NOMO-1 treated with dmso at 0.1 percent for 144 hours (cell line): Measurements from ENCODE around the gene KCNE3.
"Not testable (repeated sequence)": the region's sequence is repeated elsewhere in the genome, so short reads cannot be mapped to it uniquely, and the experiment has no call there.

Experiments
- DNase-seq: peaks from one replicate; lab custom pipeline; 2025; ENCODE audit not compliant: unreplicated experiment; lab: John Stamatoyannopoulos, UW

Gene KCNE3

DNA sequence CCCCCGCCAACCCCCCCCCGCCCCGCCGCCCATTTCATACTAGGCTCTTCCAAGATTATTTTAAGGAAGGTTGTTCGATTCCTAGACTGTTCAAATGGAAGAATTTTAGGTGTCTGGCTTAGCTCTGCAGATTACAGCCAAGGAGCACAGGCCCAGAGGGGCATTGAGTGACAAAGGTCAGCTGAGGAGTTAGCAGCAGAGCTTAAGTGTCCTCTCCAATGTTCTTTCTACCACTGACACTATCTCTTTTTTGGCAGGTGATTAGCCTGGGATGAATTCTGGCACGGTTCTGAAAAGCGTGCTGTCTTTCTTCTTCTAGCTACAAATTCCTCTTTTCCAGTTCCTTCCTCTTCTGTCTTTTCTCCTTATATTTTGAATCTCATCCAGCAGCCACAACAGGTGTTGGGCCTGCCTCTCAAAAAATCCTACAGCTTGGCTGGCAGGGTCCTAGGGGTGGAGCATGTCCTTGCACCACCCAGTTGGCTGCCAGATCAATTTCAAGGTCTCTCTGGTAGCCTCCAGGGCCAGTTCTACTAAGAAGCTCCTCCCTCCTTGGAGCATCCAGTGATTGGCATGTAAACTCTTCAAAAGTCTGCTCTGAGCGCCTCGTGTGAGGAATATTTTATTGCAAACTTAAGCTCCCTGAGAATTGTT is 23.0 kb downstream of the KCNE3 start:
- no peak for DNase-seq

DNA sequence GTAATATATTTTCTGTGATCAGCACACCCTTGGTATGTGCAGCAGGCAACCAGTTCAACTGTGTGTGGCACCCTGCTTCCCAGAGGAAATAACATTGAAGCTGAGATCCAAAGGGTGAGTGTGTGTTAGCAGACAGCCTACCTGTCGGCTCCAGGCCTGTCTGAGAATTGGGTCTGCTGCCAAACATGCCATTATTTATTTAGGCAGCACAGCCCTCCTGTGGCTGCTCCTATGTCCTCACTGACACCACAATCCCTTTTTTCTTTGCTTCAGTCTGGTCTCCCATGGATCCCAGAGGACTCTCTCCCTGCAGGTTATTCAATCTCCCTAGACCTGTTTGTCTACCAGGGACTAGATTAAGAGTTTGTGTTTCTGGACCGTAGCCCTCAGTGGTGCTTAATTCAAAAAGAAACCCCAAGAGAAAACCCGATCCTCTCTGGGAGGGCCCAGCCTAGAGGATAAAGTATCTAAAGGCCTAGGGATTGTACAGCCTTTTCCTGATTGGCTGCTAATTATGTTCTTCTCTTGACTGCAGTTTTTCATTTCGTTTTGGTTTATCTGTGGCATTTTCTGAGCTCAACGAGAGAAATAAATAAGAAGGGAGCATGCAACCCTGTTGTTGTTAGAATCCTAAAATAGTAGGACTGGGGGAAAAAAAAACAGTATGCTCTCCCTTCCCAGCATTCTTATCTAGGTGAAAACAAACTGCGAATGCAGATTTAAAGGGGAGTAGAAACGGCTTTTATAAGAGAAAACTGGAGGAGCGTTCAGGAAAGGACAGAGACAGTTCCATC is 24.1 kb downstream of the KCNE3 start:
- DNase-seq: no peak

DNA sequence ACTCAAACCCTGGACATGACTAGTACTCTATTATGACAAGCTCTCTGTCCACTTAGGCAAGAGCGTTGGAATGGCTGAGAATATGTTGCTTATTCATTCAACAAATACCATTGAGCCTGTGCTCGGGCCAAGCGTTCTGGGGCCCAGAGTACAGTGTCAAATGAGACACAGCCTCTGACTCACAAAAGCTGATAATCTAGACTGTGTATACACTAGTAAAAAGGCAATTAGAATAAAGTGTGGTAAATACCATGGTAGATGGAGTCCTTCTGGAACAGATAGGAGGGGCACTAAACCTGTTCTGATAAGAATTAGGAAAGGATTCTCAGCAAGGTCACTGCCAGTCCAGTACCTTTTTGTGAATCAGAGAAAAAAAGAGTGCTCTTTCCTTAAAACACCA is 24.7 kb downstream of the KCNE3 start:
- no peak for DNase-seq

DNA sequence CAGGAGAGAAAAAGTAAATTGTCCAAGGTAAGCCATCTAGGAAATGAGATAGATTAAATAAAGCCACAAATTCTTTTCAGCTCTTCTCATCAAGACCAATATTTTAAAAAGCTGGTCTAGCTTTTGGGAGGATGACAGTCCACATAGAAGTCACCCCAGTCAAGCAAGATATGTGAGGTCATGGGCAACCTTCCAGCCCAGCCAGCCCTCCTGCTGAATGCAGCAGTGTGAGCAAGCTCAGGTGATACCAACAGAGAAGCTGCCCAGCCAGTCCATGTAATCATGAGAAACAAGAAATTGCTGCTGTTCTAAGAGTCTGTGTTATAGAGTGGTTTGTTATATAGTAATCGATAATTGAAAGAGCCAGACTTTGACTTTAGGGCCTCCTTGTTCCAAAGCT is 28.7 kb downstream of the KCNE3 start:
- DNase-seq: no peak

DNA sequence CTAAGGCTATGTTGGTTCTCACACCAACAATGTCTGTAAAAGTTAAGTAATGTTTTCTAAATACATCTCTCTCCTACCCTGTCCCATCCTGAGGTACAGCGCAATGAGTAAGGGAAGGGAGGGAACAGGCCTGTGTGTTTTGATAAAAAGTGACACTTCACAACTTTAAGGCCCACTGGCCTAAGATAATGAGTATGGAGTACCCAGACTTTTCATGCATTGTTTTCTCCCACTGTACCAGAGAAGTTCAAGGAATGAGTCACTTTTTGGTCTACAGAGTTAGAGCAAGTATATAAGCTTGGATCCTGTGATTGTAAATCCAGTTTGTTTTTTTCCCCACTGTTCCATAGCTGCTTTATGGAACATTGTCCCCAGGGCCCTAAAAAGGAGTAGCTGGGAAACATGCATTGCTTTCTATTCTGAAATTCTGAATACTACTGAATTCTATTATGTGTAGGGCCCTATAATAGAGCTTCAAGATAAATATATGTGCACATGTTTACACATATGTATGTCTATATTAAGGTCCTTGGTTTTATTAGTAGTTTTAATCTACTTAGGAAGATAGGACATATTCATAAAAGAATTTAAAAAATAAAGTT is 29.8 kb downstream of the KCNE3 start:
- no peak for DNase-seq

DNA sequence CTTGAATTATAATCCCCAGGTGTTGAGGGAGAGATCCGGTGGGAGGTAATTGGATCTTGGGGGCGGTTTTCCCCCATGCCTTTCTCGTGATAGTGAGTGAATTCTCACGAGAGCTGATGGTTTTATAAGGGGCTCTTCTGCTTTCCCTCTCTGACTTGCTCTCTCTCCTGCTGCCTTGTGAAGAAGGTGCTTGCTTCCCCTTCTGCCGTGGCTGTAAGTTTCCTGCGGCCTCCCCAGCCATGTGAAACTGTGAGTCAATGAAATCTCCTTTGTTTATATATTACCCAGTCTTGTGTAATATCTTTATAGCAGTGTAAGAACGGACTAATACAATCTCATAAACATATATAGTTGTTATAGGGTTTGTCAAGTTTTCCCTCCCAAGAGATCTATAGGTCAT is 32.8 kb downstream of the KCNE3 start:
- peak; percentile 72 for DNase-seq

DNA sequence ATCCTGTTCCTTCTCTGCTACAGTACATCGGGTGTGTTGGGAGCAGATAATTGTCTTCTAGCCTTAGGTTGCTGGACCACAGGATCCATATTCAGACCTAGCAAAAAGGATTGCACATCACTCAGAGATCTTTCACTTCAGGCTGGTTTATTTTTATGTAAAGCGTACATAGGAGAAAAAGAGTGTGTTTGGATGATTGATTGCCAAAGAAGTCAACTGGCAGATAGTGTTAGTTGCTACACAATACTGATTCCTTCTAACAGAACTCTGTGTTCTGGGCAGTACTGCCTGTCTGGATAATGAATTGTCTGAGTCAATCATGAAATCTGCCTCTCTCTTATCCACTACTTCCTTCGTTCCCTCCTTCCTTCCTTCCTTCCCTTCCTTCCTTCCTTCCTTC is 38.1 kb downstream of the KCNE3 start:
- no peak for DNase-seq

DNA sequence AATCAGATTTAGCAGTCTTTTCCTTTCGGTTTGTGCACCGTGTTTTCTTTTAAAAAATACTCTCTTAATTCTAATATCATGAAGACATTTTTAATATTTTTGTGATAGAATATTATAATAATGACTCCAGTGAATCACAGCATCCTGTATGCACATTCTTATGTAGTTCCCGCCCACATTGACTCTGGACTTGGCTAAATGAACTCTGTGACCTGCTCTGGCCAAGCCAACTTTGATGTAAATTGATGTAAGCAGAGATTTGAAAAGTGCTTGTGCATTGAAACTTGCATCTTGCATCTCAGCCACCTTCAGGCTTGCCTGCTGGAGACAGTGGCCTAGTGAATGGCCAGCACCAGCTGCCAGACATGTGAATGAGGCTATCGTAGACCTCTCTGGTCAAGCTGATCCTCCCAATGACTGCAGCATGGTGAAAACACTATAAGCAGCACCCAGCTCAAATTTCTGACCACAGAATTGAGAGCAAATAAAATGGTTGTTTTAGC is 39.9 kb downstream of the KCNE3 start:
- no peak for DNase-seq

DNA sequence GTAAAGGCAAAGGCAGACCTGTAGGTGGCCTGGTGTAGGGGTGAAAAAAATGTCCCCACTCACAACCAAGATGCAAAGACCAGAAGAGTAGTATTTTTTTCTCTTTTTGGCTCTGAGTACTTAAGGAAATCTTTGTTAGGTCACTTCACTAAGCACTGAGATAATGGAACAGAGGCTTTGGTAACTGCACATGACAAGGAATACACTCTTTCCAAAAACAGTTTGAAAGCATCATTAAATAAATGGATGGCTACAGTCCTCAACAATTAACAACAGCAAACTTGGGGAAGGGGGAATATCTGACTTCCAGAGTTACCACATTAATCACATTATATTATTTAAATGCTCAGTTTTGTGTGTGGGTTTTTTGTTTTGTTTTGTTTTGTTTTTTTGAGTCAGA is 42.2 kb downstream of the KCNE3 start:
- DNase-seq: no peak

DNA sequence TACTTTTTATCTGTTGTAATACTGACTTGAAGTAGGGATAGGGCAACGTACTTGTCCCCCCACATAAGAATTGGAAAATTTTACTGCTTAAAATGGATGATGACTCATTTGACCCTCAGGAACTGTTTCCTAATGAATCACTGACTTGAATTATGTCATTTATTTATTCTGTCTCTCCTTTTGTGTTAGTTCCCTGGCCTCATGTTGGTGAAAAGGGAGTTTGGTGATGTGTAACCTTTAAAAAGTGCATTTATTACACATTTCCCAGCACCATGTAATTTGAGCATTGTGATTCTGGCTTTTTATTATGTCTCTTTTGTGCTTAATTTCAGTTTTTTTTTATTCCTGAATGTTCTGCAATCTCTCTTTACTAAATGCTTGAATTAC is 48.8 kb downstream of the KCNE3 start:
- DNase-seq: no peak

DNA sequence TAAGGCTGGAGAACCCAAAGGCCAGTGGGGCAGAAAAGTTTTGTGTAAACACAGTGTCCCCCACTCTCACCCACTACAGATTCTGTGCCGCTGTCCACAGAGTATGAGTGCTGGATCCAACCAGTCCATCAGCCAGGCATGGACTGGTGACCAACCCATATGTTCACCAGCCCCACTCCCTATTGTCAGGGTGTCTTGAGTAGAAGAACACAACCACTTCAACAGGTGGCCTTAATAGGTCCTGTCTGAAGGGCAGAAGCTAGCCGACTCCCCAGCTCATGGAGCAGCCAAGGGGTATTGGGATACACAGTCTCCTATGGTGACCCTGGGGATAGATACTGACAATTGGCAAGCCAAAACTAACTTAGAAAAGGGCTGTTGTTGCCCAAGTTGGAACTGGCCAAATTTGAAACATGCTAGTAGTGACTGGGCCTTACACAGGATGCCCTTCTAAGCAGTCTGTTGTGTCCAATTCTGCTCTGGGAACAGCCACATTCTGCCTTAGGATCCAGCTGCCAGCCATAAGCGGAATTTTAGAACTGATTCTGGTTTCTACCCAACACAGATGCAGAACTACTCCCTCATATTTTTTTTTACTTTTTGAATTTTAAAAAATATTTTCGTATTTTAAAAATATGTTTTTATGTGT is 49.4 kb downstream of the KCNE3 start:
- no peak for DNase-seq

DNA sequence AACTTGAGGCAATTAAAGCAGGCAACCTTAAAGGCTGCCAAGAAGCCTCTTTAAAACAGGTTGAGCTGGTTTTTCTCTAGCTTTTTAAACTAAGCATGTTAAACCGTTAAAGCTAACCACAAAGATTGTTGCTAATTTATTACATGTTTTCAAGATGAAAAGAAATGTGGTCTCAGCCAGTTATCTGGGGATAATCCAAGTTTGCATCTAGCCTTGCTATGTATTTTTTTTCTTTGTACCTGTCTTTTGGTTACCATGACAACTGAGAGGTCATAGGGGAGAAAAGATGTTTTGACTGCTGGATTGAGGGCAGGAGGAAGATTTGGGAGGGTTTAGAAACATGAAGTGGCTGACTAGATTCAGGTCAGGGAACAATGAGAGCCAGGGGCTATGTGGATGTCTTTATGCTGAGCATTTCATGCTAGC is 50.0 kb downstream of the KCNE3 start:
- no peak for DNase-seq

DNA sequence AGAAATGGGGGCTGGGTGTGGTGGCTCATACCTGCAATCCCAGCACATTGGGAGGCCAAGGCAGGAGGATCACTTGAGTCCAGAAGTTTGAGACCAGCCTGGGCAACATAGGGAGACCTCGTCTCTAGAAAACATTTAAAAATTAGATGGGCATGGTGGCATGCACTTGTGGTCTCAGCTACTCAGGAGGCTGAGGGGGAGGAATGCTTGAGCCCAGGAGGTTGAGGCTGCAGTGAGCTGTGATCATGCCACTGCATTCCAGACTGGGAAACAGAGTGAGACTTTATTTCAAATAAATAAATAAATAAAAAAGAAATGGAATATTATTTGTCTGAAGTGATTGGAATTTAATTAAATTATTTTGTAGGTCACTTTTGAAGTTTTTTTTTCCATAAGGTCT is 50.4 kb downstream of the KCNE3 start:
- not testable (repeated sequence) for DNase-seq

DNA sequence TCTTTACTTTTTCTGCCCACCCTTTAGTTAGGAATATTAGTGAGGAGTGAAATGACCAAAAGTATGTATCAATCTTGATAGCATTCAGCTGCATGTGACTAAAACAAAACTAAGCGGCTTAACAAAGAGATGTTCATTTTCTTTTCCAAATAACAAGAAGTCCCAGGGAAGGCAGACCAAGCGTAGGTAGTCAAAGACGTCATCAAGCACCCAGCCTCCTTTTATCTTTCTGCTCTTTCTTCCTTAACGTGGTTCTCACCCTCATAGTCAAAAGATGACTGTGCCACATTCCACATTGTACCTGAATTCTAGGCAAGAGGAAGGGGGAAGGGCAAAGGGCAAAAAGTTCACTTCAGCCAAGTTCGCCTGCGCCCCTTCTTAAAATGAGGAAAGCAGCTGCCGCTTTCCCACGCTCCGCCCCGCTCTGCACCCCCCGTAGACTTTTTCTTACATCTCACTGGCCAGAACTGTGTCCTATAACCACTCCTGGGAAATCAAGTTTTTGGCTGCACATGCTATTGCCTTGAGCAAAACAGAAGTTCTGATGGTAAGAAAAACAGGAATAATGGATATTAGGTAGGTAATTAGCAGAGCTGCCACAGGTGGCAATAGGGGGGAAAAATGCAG is 54.5 kb downstream of the KCNE3 start:
- no peak for DNase-seq

DNA sequence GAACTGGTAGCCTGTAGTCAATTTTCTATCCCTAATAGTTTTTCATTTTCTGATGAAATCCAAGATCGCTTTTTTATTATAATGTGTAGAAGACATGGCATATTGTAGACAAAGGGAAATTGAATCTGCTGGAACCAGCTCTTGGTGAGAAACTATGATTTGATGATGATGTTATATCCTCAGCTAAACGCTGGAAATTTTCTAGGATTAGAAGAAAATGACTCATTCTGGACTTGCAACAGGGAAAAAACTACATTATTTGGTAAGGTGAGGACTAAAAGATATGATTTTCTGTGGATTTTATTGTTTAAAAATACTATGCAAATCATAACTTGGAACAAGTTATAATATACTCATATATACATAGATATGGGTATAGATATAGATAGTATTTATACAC is 55.0 kb downstream of the KCNE3 start:
- no peak for DNase-seq

DNA sequence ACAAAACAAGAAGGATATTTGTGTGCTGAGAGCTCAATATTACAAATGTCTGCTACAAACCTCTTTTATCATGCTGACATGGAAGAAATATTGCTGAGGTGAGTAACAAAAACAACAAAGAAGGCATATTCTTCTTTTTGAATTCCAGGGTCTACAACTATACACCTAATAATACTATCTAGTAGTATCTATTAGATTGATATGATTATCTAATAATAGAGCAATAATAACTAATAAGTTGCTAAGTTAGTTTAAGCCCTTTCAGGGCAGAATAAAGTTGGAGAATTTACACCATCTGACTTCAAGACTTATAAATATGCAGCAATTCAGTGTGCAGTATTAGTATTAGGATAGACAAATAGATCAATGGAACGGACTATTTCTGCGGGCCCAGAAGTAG is 57.7 kb downstream of the KCNE3 start:
- no peak for DNase-seq
